GM23248 (cell line): ENCODE results near the gene NRP1. TPM values are rescaled to one million over a fixed set of nuclear protein-coding genes. Genes with fewer than 3 reads are reported as not detected.

Source experiments
- DNase-seq: peaks from one replicate; pipeline ENCODE4 v3.0.0-alpha.2; 2015
- H2AFZ ChIP-seq: fragments of 200-600 bp; sonication (generic); 2 replicates; pipeline ENCODE4 v1.6.1; 2016; ENCODE audit warnings: antibody characterized with exemption
- H3F3A ChIP-seq: fragments of 200-600 bp; sonication (generic); 2 replicates; pipeline ENCODE4 v1.6.1; 2016; ENCODE audit warnings: mild to moderate bottlenecking, antibody characterized with exemption, mixed run types; ENCODE audit not compliant: insufficient read depth
- H3K27ac ChIP-seq: fragments of 200-600 bp; sonication (generic); 2 replicates; pipeline ENCODE4 v1.5.1; 2016; ENCODE audit warnings: mild to moderate bottlenecking
- H3K27me3 ChIP-seq: fragments of 200-600 bp; sonication (generic); replicated peaks from 2 replicates; pipeline ENCODE4 v1.6.1; 2016; ENCODE audit warnings: mild to moderate bottlenecking; ENCODE audit not compliant: insufficient read depth
- H3K36me3 ChIP-seq: fragments of 200-600 bp; sonication (generic); 2 replicates; pipeline ENCODE4 v1.6.1; 2016; ENCODE audit warnings: low read depth, mild to moderate bottlenecking
- H3K4me1 ChIP-seq: fragments of 200-600 bp; sonication (generic); 2 replicates; pipeline ENCODE4 v1.6.1; 2016; ENCODE audit warnings: mild to moderate bottlenecking; ENCODE audit not compliant: insufficient read depth
- H3K4me2 ChIP-seq: fragments of 200-600 bp; sonication (generic); one replicate; pipeline ENCODE4 v1.6.1; 2016; ENCODE audit warnings: mild to moderate bottlenecking; ENCODE audit not compliant: unreplicated experiment
- H3K4me3 ChIP-seq: fragments of 200-600 bp; sonication (generic); 2 replicates; pipeline ENCODE4 v1.5.1; 2016; ENCODE audit warnings: mild to moderate bottlenecking
- H3K79me2 ChIP-seq: fragments of 200-600 bp; sonication (generic); 2 replicates; pipeline ENCODE4 v1.6.1; 2016; ENCODE audit warnings: mild to moderate bottlenecking; ENCODE audit not compliant: insufficient read depth
- H3K9ac ChIP-seq: fragments of 200-600 bp; sonication (generic); 2 replicates; pipeline ENCODE4 v1.6.1; 2016; ENCODE audit warnings: mild to moderate bottlenecking
- H3K9me2 ChIP-seq: fragments of 200-600 bp; sonication (generic); 2 replicates; pipeline ENCODE4 v1.6.1; 2016; ENCODE audit warnings: mixed run types, mild to moderate bottlenecking, moderate library complexity; ENCODE audit not compliant: insufficient read depth
- H3K9me3 ChIP-seq: fragments of 200-600 bp; sonication (generic); one replicate; pipeline ENCODE4 v1.6.1; 2017; ENCODE audit warnings: low read depth
- H4K20me1 ChIP-seq: fragments of 200-600 bp; sonication (generic); 2 replicates; pipeline ENCODE4 v1.6.0; 2016; ENCODE audit not compliant: insufficient read depth
- EZH2 ChIP-seq: fragments of 200-600 bp; sonication (generic); IDR thresholded peaks from 2 replicates; pipeline ENCODE4 v1.6.1; 2018; ENCODE audit warnings: antibody characterized with exemption, mild to moderate bottlenecking; ENCODE audit not compliant: insufficient read depth, poor library complexity, severe bottlenecking
- EZH2phosphoT487 ChIP-seq: fragments of 200-600 bp; sonication (generic); IDR thresholded peaks from 2 replicates; pipeline ENCODE4 v1.6.1; 2018; ENCODE audit warnings: antibody characterized with exemption, moderate library complexity, mild to moderate bottlenecking, low read depth; ENCODE audit not compliant: insufficient read depth
- WGBS, 2 experiments: methylation state at CpG; one replicate each; pipeline ENCODE4 v1.1.6; 2015 to 2017; ENCODE audit warnings: low lambda C conversion rate in 2 of 2, low coverage in 1 of 2; ENCODE audit errors: missing lambda C conversion rate in 2 of 2; 5-methylcytosine and 5-hydroxymethylcytosine counted together
- in situ Hi-C: fragments of 300-500 bp; cut with MboI; formaldehyde crosslinking; loops from 2 replicates; pipeline ENCODE4 v1.15.0; 2020
- polyA plus RNA-seq: library from polyadenylated mRNA; unstranded; fragments of >200 nt; fragmentation: Nextera tagmentation; extraction: Ambion mirVana; gene quantifications from 2 replicates; pipeline ENCODE4 v1.2.1, GENCODE V29; 2016
- total RNA-seq: library from RNA; depleted of rRNA; stranded (reverse); fragments of >200 nt; shearing (Covaris generic); gene quantifications from 2 replicates; pipeline ENCODE4 v1.2.3, GENCODE V29; 2014

Gene NRP1
- total and polyA plus RNA-seq, 2 experiments from 2014 or later, result 152 to 175 TPM

DNA sequence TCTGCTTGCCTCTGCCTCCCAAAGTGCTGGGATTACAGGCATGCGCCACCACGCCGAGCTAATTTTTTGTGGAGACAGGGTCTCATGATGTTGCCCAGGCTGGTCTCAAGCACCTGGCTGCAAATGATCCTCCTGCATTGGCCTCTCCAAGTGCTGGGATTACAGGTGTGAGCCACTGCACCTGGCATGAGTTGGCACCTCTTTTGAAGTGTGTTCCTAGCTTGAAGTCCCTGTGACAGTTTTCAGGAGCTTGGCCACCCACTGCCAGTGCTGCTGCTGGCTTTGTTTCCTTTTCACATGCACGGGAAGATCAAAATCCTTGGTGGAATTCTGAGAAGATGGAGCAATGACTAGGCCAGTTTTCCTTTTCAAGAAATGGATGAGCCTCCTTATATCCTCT, 126.3 kb downstream of the NRP1 start:
- Histone ChIP-seq H3K9ac (no peak overlapping the region), H3K36me3 (peaks cover 54% of the 10 kb centered on the region), H3K4me2 (no peak overlapping the region), H3K4me1 (peaks cover 20% of the 10 kb centered on the region), H3K9me3 (no peaks in the 10 kb centered on the region), H3K27me3 (no peaks in the 10 kb centered on the region), H2AFZ (no peak overlapping the region), H3K79me2 (peaks cover 50% of the 10 kb centered on the region), H3K4me3 (no peak overlapping the region), H3F3A (peaks cover 44% of the 10 kb centered on the region), H4K20me1 (no peaks in the 10 kb centered on the region), H3K9me2 (no peaks in the 10 kb centered on the region), H3K27ac (no peak overlapping the region)
- WGBS, 2 experiments, result 70 to 71% methylated on average over 4 of the region's 4 CpGs
- no peak for DNase-seq
- in situ Hi-C loops, result loop anchor here (25.0 kb wide), 1 partner anchor 1429 kb away; no protein-coding TSS in a partner anchor
- no peak for TF ChIP-seq EZH2
- no peak for TF ChIP-seq EZH2phosphoT487

DNA sequence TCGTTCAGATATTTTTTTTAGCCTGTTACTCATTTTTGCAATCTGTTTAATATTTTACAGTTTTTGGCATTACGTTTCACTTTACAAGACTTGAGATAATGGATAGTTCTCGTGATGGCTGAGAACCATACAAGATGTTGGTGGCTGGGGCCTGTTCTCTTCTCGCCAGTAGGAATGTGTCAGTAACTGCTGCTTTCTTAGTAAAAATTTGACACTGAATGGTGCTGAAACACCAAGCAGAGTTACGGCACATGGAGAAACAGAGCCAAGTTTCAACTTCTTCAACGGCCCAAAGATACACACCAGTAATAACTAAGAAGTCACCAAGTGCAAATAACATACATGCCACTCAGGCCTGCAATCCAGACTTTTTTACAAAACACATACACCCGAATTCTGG, 130.4 kb downstream of the NRP1 start:
- Histone ChIP-seq H2AFZ (no peak overlapping the region), H3K4me2 (no peak overlapping the region), H3K9me3 (no peaks in the 10 kb centered on the region), H3K27me3 (no peaks in the 10 kb centered on the region), H3K27ac (no peak overlapping the region), H3K9me2 (no peaks in the 10 kb centered on the region), H3K79me2 (peaks cover 36% of the 10 kb centered on the region), H3K4me3 (no peak overlapping the region), H3K4me1 (no peaks in the 10 kb centered on the region), H3F3A (peaks cover 52% of the 10 kb centered on the region), H4K20me1 (no peaks in the 10 kb centered on the region), H3K36me3 (peaks cover 67% of the 10 kb centered on the region), H3K9ac (no peak overlapping the region)
- DNase-seq, result peak; percentile 26
- in situ Hi-C loops, result loop anchor here (25.0 kb wide), 1 partner anchor 1433 kb away; no protein-coding TSS in a partner anchor
- TF ChIP-seq EZH2phosphoT487 (no peak), EZH2 (no peak)
- 42 to 49% methylated on average over 7 of the region's 7 CpGs for WGBS, 2 experiments

DNA sequence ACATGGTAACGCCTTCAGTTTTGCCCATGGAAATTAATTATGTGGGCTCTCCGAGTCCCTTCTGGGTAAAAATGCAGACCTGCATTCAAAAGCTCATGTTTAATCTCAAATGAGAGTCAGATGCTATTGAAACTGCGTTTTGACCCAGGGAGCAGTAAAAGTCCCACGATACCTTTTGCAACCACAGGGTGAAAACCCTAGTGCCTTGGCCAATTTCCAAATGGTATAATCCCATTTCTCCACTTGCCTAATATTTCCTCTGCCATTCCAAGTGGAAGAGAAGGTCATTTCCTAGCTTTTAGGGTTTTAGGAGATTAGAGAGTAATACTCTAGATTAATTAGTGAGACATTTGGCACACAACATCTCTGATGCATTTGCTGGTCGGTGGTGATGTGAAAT, 132.5 kb downstream of the NRP1 start:
- no peaks in the 10 kb centered on the region for H3K9me2 ChIP-seq
- H3K9ac ChIP-seq, result no peak overlapping the region
- H3K36me3 ChIP-seq, result peaks cover 72% of the 10 kb centered on the region
- TF ChIP-seq EZH2phosphoT487 (no peak), EZH2 (no peak)
- no peak overlapping the region for H3K27ac ChIP-seq
- no peaks in the 10 kb centered on the region for H3K27me3 ChIP-seq
- H3K4me3 ChIP-seq, result no peak overlapping the region
- H3K79me2 ChIP-seq, result peaks cover 29% of the 10 kb centered on the region
- H3K4me2 ChIP-seq, result no peak overlapping the region
- no peak for DNase-seq
- H3K9me3 ChIP-seq, result no peaks in the 10 kb centered on the region
- 79 to 80% methylated on average over 5 of the region's 5 CpGs for WGBS, 2 experiments
- H2AFZ ChIP-seq, result no peak overlapping the region
- peaks cover 59% of the 10 kb centered on the region for H3F3A ChIP-seq
- no peaks in the 10 kb centered on the region for H3K4me1 ChIP-seq
- in situ Hi-C loops, result loop anchor here (25.0 kb wide), 1 partner anchor 1435 kb away; no protein-coding TSS in a partner anchor
- no peaks in the 10 kb centered on the region for H4K20me1 ChIP-seq

DNA sequence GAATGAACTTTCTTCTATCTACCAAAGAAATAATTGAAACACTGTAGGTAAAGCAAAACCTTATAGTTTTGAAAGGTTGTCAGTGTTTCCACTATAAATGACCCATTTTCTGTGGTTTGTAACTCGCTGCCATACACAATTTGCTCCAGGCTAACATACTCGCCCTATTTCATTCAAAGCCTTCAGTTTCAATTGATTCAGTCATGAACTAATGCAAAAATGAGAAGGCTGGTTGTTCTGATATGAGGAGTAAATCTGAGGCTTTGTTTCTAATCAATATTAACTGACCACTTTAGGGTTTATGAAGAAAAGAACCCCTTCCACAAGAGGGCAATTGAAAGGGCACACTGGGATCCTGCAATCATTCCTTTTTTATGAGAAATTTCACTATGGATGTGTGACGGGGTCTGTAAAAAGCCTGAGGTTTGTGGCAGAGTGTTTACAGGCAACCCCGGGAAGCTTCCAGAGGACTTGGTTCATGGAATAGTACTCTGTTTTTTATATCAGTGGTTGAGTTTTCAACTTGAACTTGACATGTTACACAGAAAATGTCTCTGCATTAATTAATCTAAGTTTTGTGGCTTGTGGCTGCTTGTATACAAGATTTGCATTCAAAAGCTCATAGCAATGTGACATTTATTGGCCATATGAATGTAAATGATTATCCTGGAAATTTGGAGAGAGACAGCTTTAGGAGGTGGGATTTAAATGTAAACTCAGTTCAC, 133.2 kb downstream of the NRP1 start:
- H3K4me2 ChIP-seq, result no peak overlapping the region
- H2AFZ ChIP-seq, result no peak overlapping the region
- no peaks in the 10 kb centered on the region for H4K20me1 ChIP-seq
- H3K4me3 ChIP-seq, result no peak overlapping the region
- TF ChIP-seq EZH2 (no peak), EZH2phosphoT487 (no peak)
- H3K9me3 ChIP-seq, result no peaks in the 10 kb centered on the region
- 97 to 98% methylated on average over 4 of the region's 4 CpGs for WGBS, 2 experiments
- no peak overlapping the region for H3K9ac ChIP-seq
- in situ Hi-C loops, result loop anchor here (25.0 kb wide), 1 partner anchor 1436 kb away; no protein-coding TSS in a partner anchor
- no peak overlapping the region for H3K27ac ChIP-seq
- no peaks in the 10 kb centered on the region for H3K4me1 ChIP-seq
- peaks cover 23% of the 10 kb centered on the region for H3K79me2 ChIP-seq
- DNase-seq, result no peak
- H3K27me3 ChIP-seq, result no peaks in the 10 kb centered on the region
- H3F3A ChIP-seq, result peaks cover 63% of the 10 kb centered on the region
- H3K9me2 ChIP-seq, result no peaks in the 10 kb centered on the region
- H3K36me3 ChIP-seq, result peaks cover 74% of the 10 kb centered on the region
